GM12892 (cell line): ENCODE data around the gene SCAANT1.

ENCODE experiments used
- POLR2A ChIP-seq: IDR thresholded peaks from 2 replicates; pipeline ENCODE4 v1.6.1; 2011; ENCODE audit warnings: low read depth, low read length, control low read depth
- POLR2AphosphoS5 ChIP-seq: IDR thresholded peaks from 2 replicates; pipeline ENCODE4 v1.6.1; 2011; ENCODE audit warnings: low read depth, low read length, control low read depth

DNA sequence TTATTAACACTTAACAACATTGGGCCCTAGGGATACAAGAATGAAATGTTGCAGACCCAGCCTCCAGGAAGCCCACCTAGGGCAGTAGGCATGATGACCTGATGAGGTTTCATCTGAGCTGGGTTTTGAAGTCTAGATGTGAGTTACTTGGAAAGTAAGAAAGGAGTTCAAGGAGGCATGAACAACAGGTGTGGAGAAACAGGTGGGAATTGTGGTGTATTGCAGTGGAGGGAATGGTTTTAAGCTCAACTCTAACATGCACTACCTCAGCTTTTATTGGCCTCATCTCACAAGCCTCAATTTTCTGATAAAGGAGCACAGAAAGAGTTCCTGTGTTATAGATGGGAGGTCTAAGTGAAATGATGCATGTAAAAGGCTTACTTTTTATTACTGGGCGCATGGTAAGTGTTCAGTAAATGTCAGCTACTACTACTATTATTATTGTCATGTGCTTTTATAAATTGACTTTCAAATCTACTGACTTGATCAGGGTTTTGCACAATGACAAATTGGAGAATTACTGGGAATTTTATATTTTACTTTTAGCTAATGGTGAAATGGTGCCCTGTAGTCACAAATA is 19.3 kb downstream of the SCAANT1 start:
- TF ChIP-seq POLR2A: no peak
- TF ChIP-seq POLR2AphosphoS5: no peak
